Hematopoietic multipotent progenitor cell treated with erythropoietin and hydrocortisone succinate and interleukin-3 and kit ligand, for 6 days (in vitro differentiated cells): ENCODE results near the gene RIN1.

Experiments
- DNase-seq: peaks from one replicate; pipeline ENCODE4 v3.0.0-alpha.2; 2015

Gene RIN1

DNA sequence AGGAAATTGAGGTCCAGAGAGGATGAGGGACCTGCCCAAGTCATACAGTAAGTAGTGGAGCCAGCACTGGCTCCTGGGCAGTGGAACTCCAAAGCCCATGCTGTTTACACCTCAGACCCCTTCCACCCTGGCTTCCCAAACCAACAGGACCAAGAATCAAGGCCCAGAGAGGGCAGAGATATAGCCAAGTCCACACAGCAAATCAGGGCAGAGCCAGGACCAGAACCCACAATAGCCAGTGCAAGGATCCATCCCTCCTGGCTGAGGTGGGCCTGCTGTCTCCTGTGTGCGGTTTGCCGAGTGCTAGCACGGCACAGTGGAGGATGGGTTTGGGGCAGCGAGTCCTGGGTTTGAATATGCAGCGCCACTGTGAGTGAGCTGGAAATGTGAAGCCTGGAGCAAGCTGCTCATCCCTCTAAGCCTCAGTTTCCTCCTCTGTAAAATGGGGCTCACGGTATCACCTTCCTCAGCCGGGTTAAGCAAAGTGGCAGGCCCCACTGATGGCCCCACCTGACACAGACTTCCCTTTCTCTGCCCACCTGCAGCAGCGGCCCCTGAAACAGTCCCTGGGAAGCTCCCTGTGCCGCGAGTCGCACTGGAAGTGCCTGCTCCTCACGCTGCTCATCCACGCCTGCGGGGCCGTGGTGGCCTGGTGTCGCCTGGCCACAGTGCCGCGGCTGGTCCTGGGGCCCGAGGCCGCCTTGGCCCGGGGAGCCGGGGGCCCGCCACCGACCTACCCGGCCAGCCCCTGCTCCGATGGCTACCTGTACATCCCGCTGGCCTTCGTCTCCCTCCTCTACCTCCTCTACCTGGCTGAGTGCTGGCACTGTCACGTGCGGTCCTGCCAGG, 42.2 kb downstream of the RIN1 start:
- DNase-seq: no peak

DNA sequence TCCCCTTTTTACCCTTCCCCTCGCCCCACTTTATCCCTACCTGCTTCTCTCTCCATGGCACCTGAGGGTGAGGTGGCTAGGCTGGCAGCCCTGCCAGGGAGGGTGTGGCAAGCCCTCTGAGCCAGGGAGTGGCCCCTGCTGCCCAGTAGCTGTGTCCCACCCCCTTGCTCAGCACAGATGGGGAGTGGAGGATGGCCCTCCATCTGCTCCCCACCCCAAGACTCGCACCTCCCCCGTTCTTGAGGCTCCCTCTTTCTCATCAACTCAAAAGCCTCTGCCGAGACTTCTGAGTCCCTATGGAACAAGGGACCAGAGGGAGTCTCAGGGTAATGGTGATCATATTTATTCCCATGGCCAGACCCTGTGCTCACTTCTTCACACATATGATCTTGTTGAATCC, 42.9 kb downstream of the RIN1 start:
- DNase-seq: no peak

DNA sequence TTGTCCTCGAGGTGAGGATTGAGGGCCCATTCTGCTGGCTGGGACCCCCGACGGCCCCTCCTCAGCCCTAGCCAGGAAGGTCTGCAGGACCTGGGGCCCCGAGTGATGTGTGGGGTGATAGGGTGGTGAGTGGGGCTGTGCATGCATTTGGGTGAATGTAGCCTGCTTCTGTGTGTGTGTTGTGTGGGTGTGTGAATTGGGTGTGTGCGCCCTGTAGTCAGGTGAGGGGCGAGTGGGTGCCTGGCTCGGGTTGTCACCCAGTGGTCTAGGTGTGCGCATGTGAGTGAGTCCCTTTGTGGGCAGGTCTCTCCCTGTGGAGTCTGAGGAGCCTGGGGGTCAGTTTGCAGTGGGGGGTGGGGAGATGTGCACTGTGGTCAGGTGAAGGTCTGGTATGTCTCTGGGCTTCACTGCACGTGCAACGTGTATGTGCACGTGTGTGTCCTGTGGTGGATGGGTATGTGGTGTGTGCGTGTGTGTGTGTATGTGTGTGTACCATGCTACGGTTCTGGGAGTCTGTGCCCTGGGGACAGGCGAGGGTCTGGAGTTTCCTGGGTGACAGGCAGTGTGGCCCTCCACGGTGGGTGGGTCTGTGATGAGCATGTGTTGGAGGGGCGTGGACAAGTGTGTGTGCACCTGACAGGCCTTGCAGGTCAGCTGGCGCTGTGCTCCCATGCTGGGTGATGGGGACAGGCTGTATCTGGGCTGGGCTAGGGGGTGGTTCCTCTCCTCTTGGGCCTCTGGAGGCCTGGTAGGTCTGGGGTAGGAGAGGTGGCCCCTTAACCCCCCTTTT, 43.5 kb downstream of the RIN1 start:
- DNase-seq: no peak

DNA sequence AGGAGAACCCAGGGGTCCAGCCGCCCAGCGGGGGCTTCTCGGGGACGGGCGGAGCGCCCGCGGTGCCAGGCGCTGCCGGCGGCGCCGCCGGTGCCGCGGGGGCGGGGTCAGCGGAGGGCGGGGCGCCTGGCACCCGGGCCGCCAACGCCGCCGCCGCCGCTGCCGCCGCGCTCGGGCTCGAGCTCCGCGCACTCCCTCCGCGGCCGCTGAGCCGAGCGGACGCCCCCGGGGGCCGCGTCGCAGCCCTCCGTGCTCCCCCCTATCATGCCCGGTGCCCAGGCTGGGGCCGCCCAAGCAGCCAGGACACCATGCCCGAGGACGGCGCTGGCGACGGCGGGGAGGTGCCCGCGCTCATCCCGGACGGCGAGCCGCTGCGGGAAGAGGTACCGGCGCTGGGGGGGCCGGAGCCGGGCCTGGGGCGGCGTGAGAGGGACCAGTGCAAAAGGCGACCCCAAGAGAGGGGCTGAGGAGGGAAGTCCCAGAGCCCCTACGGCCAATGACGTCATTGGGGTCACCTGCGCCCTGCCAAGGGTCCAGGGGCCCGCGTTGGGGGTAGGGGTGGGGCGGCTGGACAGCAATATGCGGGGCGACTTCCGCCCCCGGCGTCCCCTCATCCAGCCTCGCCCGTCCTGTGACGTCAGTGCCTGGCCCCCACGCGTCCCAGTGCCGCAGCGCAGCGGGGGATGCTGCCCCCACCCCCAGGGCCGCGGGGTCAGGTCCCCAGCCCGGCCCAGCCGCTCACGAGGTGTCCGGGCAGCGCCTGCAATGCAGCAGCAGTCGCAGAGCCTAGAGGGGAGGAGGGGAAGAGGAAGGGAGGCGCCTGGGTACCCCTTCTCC, 44.3 kb downstream of the RIN1 start, which contains the start of gene TMEM151A:
Gene TMEM151A, plus strand, starts transcription at position 189 of the 837 bp plus-strand sequence. Its CDS starts 120 bp downstream, at position 309.
- no peak for DNase-seq

DNA sequence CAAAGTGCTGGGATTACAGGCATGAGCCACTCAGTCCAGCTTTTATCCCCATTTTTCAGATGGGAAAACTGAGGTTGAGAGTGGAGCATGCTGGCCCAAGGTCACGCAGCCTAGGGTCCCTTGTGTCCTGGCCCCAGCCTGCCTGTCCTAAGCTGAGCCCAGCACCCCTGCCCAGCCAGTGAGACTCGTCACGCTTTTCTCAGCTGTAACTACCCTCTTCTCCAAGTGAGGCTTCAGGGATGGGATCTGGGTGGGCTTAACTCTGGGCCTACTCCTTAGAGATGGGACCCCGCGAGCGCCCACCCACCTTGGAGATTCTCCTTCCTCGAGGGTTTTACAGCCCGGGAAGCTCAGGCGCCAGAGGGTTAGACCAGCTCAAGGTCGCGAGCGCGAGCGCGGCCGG, 44.9 kb downstream of the RIN1 start:
- no peak for DNase-seq

DNA sequence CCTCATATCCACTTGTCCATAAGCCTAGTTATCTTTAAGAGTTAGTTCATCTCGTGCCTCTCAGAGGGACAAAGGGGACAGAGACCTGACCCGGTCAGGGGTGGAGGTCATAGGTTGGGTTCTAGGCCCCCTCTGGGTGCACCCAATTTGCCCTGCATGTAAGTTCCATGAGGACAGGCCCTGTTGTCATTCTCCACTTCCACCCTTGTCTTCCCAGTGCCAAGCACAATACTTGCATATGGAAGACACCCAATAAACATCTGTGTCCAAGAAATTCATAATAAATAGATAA, 46.0 kb downstream of the RIN1 start:
- DNase-seq: no peak

DNA sequence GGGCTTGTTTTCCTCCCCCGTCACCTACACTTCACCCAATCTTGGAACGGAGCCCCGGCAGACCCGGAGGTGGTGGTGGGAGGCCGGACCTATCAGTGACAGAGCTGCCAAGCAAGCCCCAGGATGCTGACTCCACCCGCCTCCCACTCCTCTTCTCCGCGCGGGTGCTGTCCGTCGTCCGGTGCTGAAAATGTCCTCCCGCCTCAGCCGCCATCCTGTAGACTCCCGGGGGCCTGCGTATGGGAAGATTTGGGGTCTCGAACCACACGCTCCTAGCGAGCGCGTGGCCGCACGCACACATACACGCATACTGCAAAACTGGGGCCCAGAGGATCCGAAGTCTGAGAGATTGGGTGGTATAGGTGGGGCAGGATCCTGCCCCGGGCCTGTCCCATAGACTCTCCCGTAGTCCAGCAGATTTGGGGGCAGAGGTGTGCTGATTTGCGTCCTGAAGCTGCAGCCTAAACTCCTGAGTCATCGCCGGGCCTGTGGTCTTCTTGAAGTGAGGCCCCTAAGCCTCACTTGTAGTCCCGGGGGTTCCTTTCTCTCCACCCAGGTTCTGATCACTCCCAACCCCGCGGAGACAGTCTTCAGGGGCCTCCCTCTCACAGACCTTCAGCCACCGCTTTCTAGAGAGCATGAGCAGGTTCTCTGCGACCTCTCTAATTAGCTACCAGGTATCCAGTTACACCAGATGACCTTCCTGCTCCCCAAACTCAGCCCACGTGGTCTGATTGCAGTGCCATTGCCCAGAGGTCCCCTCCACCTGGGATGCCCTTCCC, 46.5 kb downstream of the RIN1 start:
- DNase-seq: peak; percentile 82

DNA sequence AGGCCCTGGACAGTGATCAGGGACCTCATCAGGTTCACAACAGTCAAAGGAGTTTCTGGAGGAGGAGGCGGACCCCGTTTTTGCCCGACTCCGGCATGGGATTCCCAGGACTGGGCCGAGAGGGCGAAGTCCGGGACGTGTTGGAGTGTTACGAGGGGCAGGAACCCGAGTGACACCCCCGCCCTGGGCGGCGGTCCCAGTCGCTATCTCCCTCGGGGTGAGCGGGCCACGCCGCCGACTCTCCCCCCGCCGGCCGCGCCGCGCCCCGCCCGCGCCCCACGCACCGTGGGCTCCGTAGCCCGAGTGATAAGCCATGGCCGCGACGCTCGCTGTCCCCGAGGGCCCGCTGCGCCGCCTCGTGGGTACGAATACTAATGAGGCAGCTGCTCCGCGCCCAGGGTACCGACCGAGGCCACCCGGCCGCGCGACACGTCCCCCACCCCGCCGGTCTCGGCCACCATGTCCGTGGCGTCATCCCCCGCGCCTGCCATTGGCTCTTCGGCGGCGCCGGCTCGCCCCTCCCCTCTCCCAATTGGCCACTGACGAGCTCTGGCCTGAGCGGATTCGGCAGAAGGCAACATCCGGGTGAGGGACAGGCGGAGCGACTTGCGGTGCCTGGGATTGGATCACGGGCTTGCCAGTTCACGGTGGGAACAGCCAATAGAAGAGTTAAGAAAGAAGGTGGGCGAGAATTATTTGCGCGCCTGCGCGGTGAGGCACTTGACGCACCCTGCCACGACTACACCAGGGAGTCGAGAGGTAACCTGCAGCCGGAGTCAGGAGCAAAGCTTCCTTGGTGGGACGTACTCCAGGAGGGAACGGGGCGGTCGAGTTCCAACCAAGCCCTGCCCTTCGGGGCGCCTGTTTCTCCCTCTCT, 47.3 kb downstream of the RIN1 start, which contains the start of gene YIF1A:
Gene YIF1A, minus strand, starts transcription at position 473 of the 877 bp plus-strand sequence. Its CDS starts 158 bp downstream, at position 315.
- DNase-seq: peak; percentile 99

DNA sequence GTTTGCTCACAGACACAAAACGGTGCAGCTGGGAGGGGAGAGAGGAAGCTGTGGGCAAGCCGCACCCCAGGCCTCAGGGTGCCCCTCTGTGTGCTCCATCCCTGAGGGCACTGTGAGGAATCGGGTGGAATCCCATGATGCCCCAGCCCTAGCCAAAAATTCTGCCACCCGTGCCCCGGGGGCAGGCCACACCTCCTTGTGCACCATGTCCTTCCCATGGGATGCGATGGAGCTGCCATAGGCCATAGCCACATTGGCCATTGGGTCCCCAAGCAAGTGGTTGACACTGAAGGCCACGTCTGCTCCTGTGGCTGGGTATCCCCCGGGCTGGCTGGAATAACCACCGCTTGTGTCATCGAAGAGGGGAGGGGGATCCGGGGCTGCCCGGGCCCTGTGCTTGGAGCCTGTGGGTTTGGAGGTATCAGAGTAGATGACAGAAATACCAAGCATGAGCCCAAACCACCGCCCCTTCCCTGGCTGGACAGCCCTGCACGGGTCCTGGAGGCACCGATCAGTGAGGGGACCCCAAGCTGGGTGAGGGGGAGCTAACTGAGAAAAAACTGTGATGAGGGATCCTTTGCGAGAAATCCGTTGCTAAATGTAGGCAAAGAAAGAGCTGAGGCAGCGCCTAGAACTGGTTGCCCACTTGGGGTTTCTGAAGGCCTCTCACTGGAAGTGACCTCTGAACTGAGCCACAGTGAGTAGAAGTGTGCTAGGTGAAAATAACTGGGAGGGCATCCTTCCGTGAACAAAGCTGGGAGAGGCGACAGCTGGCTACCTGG, 48.2 kb downstream of the RIN1 start:
- DNase-seq: no peak

DNA sequence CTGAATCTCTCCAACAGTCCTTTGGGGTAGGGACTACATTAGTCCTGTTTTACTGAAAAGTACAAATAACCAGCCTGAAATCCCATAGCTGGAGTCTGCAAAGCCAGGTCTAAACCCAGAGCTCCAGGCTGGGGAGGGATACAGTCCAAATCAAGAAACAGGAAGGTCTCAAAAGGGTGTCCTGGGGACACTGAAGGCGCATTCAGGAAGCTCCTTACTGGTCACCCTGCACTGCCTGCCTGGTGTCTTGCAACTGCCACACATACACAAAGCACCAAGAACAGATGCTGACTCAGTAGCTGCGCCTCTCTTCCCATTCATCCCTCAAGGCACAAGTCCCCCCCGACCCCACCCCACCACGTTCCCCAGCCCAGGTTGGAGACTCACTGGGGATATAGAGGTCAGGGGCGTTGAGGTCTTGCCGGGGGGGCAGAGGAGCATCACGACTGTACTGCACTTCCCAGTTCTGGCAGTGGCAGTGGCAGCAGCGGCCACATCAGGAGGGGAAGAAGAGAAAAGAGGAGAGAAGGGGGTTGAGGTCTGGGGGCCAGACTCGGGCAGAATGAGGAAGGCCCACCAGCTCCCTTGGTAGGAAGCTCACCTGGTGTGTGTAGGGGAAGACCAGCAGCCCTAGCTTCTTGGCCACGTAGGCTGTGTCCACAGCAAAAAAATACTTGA, 48.9 kb downstream of the RIN1 start:
- DNase-seq: no peak

DNA sequence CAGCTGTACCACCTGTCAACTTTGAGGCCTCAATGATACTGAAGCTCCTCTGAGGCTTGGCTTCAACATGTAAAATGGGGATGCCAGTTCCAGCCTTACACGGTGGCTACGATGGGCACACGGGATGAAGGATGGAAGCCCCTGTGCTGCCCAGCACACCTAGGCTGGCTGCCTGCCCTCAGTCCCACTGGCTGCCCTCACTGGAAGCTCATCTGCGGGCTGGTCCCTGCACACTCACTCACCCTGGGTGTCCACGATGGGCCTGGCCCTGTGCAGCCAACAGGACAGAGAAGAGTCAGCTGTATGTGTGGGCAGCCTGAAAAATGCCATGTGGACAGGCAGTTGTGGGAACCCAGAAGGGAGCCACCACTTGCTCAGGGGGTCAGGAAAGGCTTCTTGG, 49.5 kb downstream of the RIN1 start:
- DNase-seq: no peak

DNA sequence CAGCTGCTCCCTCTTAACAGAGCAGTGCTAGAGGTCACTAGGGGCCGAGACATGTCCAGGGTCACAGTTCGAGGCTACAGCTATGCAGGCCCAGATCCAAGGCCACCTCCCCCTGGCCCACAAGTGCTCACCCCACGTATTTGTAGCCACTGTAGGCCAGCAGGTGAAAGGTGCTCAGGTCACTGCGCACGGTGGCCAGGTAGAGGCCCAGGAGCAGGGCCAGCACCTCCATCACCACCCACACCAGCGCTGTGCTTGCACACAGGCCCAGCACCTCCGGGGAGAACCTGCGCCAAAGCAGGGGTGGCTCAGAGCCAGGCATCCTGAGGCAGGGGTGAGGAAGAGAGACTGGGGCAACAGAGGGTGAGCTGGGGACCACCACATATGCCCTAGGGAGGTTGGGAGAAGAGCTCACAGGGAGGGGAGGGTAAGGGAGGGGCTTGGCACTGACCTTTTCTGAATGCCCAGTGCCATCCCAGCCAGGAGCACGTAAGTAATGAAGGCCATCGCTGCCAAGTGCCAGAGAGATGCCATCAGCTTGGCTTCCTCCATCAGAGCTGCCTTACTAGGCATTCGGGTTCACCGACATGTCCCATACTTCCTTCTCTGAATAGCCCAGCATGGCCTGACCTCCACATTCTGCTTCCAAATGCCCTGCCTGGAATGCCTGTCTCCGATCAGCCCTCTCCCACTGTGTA, 50.8 kb downstream of the RIN1 start:
- DNase-seq: no peak

DNA sequence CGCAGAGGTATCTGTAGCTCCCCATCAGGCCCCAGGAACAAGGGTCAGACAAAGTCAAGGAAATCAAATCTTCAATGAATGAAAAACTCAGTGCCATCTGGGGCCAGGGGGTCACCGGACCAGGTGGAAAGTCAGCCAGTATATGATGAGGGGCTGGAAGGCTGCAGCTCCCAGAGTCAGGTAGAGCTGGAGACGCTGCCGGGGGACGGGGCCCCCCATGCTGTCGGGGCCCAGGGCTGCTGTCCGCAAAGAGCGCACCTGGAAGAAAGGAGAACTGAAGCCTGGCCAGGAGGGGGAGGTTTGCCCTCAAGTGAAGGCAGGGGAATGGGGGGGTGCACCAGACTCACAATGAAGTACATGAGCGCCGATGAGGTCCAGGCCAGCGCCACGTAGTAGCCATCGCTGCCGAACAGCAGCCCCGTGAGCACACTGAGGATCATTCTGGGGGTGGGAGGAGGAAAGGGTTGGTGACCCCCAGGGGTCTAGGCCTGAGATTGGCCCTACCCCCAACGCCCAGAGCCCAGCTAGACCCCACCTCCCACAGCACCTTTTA, 51.6 kb downstream of the RIN1 start:
- no peak for DNase-seq

DNA sequence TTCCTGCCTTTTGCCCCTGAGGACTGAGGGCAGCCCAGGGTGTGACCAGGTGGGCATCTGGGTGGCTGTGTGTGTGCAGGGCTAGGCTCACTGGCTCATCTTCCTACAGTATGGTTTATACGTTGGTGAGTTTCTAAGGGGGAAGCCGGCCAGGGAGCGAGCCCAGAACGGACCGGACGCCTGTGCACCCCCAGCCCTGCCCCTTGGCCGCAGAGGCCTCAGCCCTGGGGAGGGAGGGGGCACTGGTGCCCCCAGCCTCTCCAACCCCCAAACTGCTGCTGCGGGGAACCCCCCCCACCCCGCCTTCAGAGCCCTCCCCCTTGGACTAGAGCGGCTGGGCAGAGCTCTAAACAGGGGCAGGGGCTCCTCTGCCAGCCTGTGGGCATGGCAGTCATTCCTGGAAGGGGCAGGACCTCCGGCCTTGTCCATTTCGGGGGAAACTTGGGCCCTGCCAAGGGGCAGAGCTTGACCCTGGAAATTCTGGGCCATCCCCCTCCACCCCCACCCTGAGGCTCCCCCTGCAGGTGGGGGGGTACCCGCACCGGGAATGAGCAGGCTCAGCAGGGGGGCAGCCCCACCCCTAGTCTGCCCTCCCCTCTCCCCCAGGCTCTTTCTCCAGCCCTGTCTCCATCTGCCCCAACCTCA, 52.7 kb downstream of the RIN1 start:
- DNase-seq: no peak

DNA sequence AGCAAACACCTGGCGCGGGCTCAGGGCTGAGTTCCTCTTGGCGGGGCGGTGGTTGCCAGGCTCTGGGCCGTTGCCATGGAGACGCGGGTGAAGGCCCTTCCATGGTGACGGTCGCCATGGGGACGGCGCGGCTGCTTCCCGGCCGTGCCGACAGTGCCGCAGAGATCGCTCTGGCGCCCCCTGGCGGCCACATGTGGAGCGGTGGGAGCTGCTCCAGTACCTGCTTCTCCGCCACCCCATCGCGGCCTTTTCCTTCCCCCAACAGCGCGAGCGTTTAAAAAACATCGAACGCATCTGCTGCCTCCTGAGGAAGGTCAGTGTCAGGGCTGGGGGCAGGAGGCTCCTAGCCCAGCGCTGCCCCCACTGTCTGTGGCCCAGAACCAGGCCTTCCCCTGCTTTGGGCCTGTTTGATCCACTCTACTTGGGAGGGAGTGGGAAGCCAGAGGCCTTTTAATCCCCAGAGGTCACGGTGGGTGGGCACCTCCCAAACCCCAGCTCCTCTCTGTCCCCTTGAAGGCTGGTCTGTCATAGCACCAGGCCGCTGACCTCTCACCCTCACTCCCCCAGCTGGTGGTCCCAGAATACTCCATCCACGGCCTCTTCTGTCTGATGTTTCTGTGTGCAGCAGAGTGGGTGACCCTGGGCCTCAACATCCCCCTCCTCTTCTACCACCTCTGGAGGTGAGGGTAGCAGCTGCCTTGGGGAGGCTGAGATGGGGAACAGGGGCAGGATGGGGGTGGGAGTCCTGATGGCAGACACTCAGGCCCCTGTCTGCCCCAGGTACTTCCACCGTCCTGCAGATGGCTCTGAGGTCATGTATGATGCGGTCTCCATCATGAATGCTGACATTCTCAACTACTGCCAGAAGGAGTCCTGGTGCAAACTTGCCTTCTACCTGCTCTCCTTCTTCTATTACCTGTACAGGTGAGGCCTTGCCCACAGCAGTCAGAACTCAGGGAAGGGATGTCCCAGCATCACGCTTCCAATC, 53.5 kb downstream of the RIN1 start:
- peak; percentile 99 for DNase-seq
